H54 (cell line): ENCODE results near the gene INVS.
"Not testable (repeated sequence)": the region's sequence is repeated elsewhere in the genome, so short reads cannot be mapped to it uniquely, and the experiment has no call there.

Experiments used
- DNase-seq: peaks from one replicate; pipeline ENCODE4 v3.0.0; 2011; ENCODE audit warnings: low spot score, mixed read lengths; ENCODE audit not compliant: insufficient read length
- FAIRE-seq: peaks from 3 replicates; lab custom pipeline; 2011; peaks lifted over from hg19 to GRCh38; lab: Jason Lieb, UNC
- POLR2A ChIP-seq: IDR thresholded peaks from 2 replicates; pipeline ENCODE4 v1.6.1; 2011; ENCODE audit warnings: low read depth, mild to moderate bottlenecking, low read length

INVS gene

DNA sequence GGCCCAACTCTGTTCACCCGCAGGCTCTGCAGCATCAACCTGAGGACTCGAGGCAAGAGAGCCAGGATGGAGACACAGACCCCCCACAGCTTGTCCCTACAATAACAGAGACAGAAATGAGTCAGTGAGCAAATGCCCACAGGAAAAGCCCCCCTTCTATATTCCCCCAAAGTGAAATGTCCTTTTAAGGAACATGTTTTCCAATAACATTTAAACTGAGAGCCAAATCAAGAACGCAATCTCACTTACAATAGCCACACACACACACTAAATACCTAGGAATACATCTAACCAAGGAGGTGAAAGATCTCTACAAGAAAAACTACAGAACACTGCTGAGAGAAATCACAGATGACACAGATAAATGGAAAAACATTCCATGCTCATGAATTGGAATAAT, 204.7 kb downstream of the INVS start:
- DNase-seq = no peak
- TF ChIP-seq POLR2A = no peak
- no peak for FAIRE-seq

GRCh38 chr9:100306283-100306682, 207.2 kb downstream of the INVS start:
- no peak for TF ChIP-seq POLR2A
- DNase-seq (no peak), FAIRE-seq (peak; percentile 84)

- no peak for TF ChIP-seq POLR2A
- no peak for DNase-seq
Observed at GRCh38 chr9:100307080-100307479, 208.0 kb downstream of the INVS start.

GRCh38 chr9:100308965-100309564, 210.0 kb downstream of the INVS start:
- DNase-seq = no peak
- TF ChIP-seq POLR2A = no peak
- no peak for FAIRE-seq

More at GRCh38 chr9:100307080-100307479, 208.0 kb downstream of the INVS start:
- peak; percentile 69 for FAIRE-seq

DNA sequence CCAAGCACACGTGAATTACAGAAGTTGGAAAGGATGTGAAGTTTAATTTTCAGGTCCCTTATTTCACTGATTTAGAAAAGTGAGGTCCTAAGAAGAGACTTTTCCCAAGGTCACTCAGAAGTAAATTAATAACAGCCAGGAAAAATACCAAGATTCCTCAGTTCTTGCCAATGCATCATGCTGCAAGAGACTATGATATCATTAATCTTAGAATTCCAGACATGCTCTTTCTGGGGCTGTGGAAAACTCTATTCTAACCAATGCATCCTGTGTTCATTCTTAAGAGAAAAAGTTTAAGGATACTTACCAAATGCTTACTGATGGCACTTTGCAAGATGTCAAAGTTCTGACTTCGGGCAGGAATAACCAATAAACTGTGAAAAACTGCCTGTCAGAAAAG, 210.9 kb downstream of the INVS start:
- TF ChIP-seq POLR2A = no peak
- DNase-seq = no peak
- FAIRE-seq = peak; percentile 80

DNA sequence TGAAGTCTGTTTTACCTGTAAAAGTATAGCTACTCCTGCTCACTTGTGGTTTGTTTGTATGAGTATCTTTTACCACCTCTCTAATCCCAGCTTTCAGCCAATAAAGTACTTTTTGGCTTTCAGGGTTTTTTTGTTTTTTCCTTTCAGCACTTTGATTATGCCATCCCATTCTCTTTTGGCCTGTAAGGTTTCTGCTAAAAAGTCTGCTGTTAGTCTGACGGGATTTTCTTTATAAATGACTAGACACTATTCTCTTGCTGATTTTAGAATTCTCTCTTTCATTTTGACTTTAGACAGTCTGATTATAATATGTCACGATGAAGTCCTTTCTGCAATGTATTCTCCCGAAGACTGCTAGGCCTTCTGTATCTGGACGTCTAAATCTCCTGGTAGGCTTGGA, 216.5 kb downstream of the INVS start:
- no peak for TF ChIP-seq POLR2A
- FAIRE-seq (peak; percentile 95), DNase-seq (no peak)

DNA sequence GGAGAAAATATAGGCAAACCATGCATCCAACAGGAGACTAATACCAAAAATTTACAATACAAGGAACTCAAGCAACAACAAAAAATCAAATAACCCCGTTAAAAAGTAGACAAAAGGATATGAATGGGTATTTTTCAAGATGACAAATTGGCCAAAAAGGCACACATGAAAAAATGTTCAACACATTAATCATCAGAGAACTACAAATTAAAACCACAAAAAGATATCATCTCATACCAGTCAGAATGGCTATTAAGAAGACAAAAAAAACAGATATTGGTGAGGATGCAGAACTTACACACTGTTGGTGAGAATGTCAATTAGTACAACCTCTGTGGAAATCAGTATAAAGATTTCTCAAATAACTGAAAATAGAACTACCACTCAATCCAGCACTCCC, 218.7 kb downstream of the INVS start:
- no peak for DNase-seq
- no peak for TF ChIP-seq POLR2A
- peak; percentile 98 for FAIRE-seq

DNA sequence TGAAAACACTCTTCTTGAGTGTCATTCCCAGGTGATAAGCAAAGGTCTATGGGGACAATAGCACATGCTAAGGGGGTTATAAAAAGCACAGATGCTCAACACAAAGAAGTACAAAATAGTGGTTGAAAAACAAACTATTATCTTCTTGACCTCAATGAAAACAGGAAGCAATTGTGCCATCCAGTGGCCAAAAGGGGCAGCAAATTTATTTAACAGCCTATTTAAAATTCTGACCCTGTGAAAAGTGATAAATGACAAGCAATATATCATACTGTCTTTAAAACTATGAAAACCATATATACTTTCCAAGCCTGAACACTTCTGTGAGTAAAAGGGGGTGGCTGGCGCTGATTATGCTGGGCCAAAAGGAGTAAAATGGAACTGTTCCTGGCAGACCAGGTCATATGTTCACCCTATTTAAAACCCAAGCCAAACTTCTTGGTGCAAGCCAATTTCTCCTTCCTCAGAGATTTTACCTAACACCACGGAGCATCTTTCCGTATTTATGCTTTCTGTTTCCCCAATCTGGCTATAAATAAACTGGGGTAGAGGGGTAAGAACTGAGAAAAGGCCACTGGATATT, 224.0 kb downstream of the INVS start:
- no peak for TF ChIP-seq POLR2A
- DNase-seq (peak; percentile 11), FAIRE-seq (peak; percentile 98)

DNA sequence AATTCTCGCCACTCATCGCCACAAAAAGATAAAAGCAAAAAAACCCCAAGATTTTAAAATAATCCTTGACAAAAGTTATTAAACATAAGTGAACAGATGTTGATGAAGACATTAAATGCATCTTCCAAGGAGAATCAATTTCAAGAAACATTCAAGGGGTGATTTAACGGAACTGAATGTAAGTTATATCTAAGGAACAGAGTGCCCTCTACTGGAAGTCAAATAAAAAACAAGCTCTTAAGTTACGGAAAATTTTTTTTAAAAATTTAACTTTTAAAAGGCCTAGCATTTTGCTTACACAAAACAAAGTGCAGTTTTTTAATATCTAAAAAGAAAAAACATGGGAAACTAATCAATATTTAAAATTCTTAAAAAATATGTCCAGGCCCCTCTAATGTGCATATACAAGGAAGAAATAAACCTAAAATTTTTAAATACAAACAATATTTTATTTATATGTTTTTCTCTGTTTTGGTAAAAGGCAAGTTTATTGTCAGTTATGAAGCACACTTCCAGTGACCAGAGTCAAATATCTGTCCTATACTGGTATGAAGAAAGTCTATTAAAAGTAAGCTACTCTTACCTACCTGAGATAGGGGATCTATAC, 225.7 kb downstream of the INVS start:
- TF ChIP-seq POLR2A = no peak
- FAIRE-seq (peak; percentile 87), DNase-seq (no peak)

- DNase-seq, FAIRE-seq: not testable (repeated sequence)
Observed at GRCh38 chr9:100338736-100339135, 239.7 kb downstream of the INVS start.

DNA sequence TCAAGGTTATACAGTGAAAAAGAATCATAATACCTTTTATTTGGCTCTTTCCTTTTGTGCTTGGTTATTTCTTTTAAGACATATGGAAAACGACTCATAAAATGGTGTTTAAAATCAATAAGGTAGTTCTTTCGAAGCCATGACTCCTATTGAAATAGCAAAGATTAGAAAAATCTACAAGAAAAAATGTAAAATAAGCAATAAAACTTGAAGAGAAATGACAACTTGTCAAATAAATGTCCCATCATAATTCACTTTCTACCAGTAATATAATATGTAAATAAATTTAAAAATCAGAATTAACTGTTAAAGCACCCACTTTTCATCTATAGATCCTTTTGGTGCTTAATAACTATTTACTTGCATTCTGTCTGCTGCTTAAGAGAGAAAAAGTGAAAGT, 241.2 kb downstream of the INVS start:
- FAIRE-seq = no peak
- no peak for TF ChIP-seq POLR2A
- DNase-seq = no peak

DNA sequence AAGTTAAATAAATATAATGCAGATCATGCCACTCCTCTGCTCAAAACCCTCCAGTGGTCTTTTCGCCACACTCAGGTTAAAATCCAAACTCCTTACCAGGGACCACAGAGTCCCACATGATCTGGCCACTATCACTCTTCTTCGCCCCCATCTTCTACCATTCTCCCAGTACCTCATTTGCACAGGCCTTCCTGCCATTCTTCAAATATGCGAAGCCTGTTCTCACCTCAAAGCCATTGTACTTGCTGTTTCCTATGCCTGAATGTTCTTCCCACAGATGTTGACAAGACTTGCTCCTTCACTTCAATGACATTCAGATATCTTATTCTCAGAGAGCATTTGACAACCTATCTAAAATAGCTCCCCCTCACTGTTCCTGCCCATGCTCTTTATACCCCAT, 242.8 kb downstream of the INVS start:
- TF ChIP-seq POLR2A = no peak
- no peak for DNase-seq
- FAIRE-seq = no peak

- TF ChIP-seq POLR2A = no peak
- FAIRE-seq (peak; percentile 94), DNase-seq (no peak)
Observed at GRCh38 chr9:100346836-100347235, 247.8 kb downstream of the INVS start.

DNA sequence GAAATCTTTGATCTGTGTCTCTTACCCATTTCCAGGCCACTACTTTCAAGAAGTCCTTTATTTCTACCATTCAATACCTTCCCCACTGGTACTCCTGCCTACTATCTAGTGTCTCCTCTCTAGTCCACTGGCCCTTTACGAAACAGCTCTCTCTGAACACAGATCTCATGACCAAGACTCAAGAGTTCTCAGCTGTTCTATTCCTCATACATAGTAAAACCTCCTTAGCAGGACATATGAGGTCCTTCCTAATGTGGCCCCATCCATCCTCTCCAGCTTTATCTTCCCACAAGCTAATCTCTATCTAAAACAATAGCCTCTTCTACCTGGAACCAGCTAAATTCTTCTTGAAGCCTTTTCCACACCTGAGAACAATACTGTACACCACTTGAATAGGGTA, 251.1 kb downstream of the INVS start:
- FAIRE-seq (no peak), DNase-seq (no peak)
- TF ChIP-seq POLR2A = no peak
